Gastrocnemius medialis (tissue), 4 donors: Measurements from ENCODE around the gene PAOX. TPM values are rescaled to one million over a fixed set of nuclear protein-coding genes. Genes with fewer than 3 reads are reported as not detected.

Experiments
- ATAC-seq, 2 donors: fragments of 150-250 bp; one replicate each; pipeline ENCODE4 v1.9.1; 2016
- DNase-seq, 2 donors: peaks; one replicate each; pipeline ENCODE4 v3.0.0-alpha.2; 2019
- H3K27ac ChIP-seq, 4 donors: fragments of 200-600 bp; sonication (generic); 1 replicate in 1 of 4; 2 replicates in 3 of 4; pipeline ENCODE4 v1.5.1; 2016 to 2018; ENCODE audit warnings: mild to moderate bottlenecking in 2 of 4, moderate library complexity in 1 of 4
- H3K27me3 ChIP-seq, 3 donors: fragments of 200-600 bp; sonication (generic) in 2 of 3; 1 replicate in 1 of 3; 2 replicates in 2 of 3; pipeline versions ENCODE4 v1.5.1 to v1.6.0; 2016 to 2019; ENCODE audit warnings: mild to moderate bottlenecking in 1 of 3, moderate library complexity in 1 of 3
- H3K36me3 ChIP-seq, 2 donors: fragments of 200-600 bp; sonication (generic) in 1 of 2; one replicate each; pipeline ENCODE4 v1.5.1; 2017 to 2018
- H3K4me1 ChIP-seq, 2 donors: fragments of 200-600 bp; sonication (generic) in 1 of 2; one replicate each; pipeline ENCODE4 v1.5.1; 2016 to 2017; ENCODE audit warnings: mild to moderate bottlenecking in 2 of 2
- H3K4me3 ChIP-seq, 4 donors: fragments of 200-600 bp; sonication (generic) in 3 of 4; 1 replicate in 1 of 4; 2 replicates in 3 of 4; pipeline ENCODE4 v1.5.1; 2016 to 2019; ENCODE audit warnings: mild to moderate bottlenecking in 2 of 4
- H3K9me3 ChIP-seq, 3 donors: fragments of 200-600 bp; sonication (generic) in 2 of 3; 1 replicate in 1 of 3; 2 replicates in 2 of 3; pipeline ENCODE4 v1.5.1; 2016 to 2019
- CTCF ChIP-seq, 5 experiments: fragments of 450-650 bp in 3 of 5; fragments of 200-600 bp in 2 of 5; sonication (generic) in 2 of 5; IDR thresholded peaks in 4 of 5; conservative IDR thresholded peaks in 1 of 5; 1 replicate in 4 of 5; 2 replicates in 1 of 5; pipeline ENCODE4 v1.5.1; 2016 to 2019; ENCODE audit warnings: antibody characterized with exemption in 5 of 5, mild to moderate bottlenecking in 3 of 5, moderate library complexity in 3 of 5
- POLR2A ChIP-seq, 2 donors: fragments of 450-650 bp; IDR thresholded peaks; one replicate each; pipeline ENCODE4 v1.6.1; 2017; ENCODE audit warnings: antibody characterized with exemption in 2 of 2, mild to moderate bottlenecking in 2 of 2, moderate library complexity in 2 of 2
- in situ Hi-C, 4 donors: fragments of 200-750 bp; cut with MboI; loops; one replicate each; pipeline versions ENCODE4 v1.15.0 to v1.8.0; 2017; ENCODE audit warnings: low sequenced_read_pairs in 4 of 4
- intact Hi-C: fragments of 100-400 bp; cut with DNase I; formaldehyde crosslinking; loops from one replicate; pipeline ENCODE4 v1.15.1; 2023; ENCODE audit warnings: low total_unique reads
- total RNA-seq, 4 donors: library from RNA; depleted of rRNA; stranded (reverse); fragments of >200 nt; gene quantifications; one replicate each; pipeline versions ENCODE4 v1.1.0 to v1.2.3, GENCODE V29; 2016

PAOX gene
- total RNA-seq, 4 donors from 2014 or later = 4.9 to 7.7 (median 6.7) TPM

- no peak for TF ChIP-seq CTCF (IDR thresholded peaks at IDR 0.05 in 4 of 5, conservative IDR thresholded peaks at IDR 0.05 in 1 of 5)
- TF ChIP-seq POLR2A (IDR thresholded peaks at IDR 0.05) = no peak
- DNase-seq = no peak
- in situ Hi-C loops = no loop called here
Measured at GRCh38 chr10:133354672-133355240, 24.3 kb upstream of the PAOX start.

GRCh38 chr10:133355266-133355665 lies 23.8 kb upstream of the PAOX start:
- no peak overlapping the region for H3K4me3 ChIP-seq
- in situ Hi-C loops = no loop called here
- ATAC-seq (no peak), DNase-seq (no peak)
- TF ChIP-seq CTCF (IDR thresholded peaks at IDR 0.05 in 4 of 5, conservative IDR thresholded peaks at IDR 0.05 in 1 of 5) (no peak), POLR2A (IDR thresholded peaks at IDR 0.05) (no peak)
- H3K27ac ChIP-seq = no peak overlapping the region
- H3K4me1 ChIP-seq = peaks cover 4 to 8% of the 10 kb centered on the region in 2 donors
- intact Hi-C loops = no loop called here
- H3K36me3 ChIP-seq = no peaks in the 10 kb centered on the region
- no peaks in the 10 kb centered on the region for H3K9me3 ChIP-seq
- H3K27me3 ChIP-seq = peaks cover 4 to 21% (median 13%) of the 10 kb centered on the region in 3 donors

More at GRCh38 chr10:133354672-133355240, 24.3 kb upstream of the PAOX start:
- no peaks in the 10 kb centered on the region for H3K36me3 ChIP-seq
- no peak overlapping the region for H3K4me3 ChIP-seq
- no peak overlapping the region for H3K27ac ChIP-seq
- intact Hi-C loops = no loop called here
- H3K9me3 ChIP-seq = no peaks in the 10 kb centered on the region
- H3K4me1 ChIP-seq = peaks cover 4 to 8% of the 10 kb centered on the region in 2 donors
- peaks cover 4 to 24% (median 13%) of the 10 kb centered on the region in 3 donors for H3K27me3 ChIP-seq
- no peak for ATAC-seq

- Histone ChIP-seq H3K9me3 (no peaks in the 10 kb centered on the region), H3K36me3 (no peaks in the 10 kb centered on the region), H3K4me3 (no peak overlapping the region), H3K27ac (no peak overlapping the region), H3K4me1 (peaks cover 4 to 8% of the 10 kb centered on the region in 2 donors), H3K27me3 (peaks cover 4 to 21% (median 13%) of the 10 kb centered on the region in 3 donors)
- intact Hi-C loops = no loop called here
- no peak for DNase-seq
- no peak for ATAC-seq
- TF ChIP-seq POLR2A (IDR thresholded peaks at IDR 0.05) (no peak), CTCF (IDR thresholded peaks at IDR 0.05 in 4 of 5, conservative IDR thresholded peaks at IDR 0.05 in 1 of 5) (no peak)
- in situ Hi-C loops = no loop called here
Measured at GRCh38 chr10:133355991-133356390, 23.1 kb upstream of the PAOX start.

- Histone ChIP-seq H3K27me3 (peaks cover 4 to 21% (median 13%) of the 10 kb centered on the region in 3 donors), H3K4me3 (peak overlapping the region; percentile 62 to 78 (median 66)), H3K27ac (no peak overlapping the region), H3K4me1 (peaks cover 4 to 8% of the 10 kb centered on the region in 2 donors), H3K9me3 (no peaks in the 10 kb centered on the region), H3K36me3 (no peaks in the 10 kb centered on the region)
- intact Hi-C loops (loop anchor here (1.0 kb wide), 1 partner anchor 44 kb away; no protein-coding TSS in a partner anchor), in situ Hi-C loops (no loop called here)
- no peak for ATAC-seq
- DNase-seq = no peak
- TF ChIP-seq CTCF (IDR thresholded peaks at IDR 0.05 in 4 of 5, conservative IDR thresholded peaks at IDR 0.05 in 1 of 5) (no peak), POLR2A (IDR thresholded peaks at IDR 0.05) (no peak)
Measured at GRCh38 chr10:133356549-133357284, 22.3 kb upstream of the PAOX start.
